Ishikawa (cell line): Measurements from ENCODE around the gene HEYL.

ENCODE experiments used
- EP300 ChIP-seq: IDR thresholded peaks from 2 replicates; pipeline ENCODE4 v1.6.1; 2012; ENCODE audit warnings: borderline replicate concordance
- FOXM1 ChIP-seq: IDR thresholded peaks from 2 replicates; pipeline ENCODE4 v1.6.1; 2012; ENCODE audit warnings: low read depth, borderline replicate concordance
- TAF1 ChIP-seq: IDR thresholded peaks from 2 replicates; pipeline ENCODE4 v1.6.1; 2012; ENCODE audit warnings: low read depth, mild to moderate bottlenecking
- TEAD4 ChIP-seq: IDR thresholded peaks from 2 replicates; pipeline ENCODE4 v1.6.1; 2012
- TF ChIP-seq, protein P1 (sequence below): IDR thresholded peaks from 2 replicates; pipeline ENCODE4 v1.6.1; 2012; ENCODE audit warnings: low read depth, mild to moderate bottlenecking
- TF ChIP-seq, protein P2 (sequence below): IDR thresholded peaks from 2 replicates; pipeline ENCODE4 v1.6.1; 2012

DNA sequence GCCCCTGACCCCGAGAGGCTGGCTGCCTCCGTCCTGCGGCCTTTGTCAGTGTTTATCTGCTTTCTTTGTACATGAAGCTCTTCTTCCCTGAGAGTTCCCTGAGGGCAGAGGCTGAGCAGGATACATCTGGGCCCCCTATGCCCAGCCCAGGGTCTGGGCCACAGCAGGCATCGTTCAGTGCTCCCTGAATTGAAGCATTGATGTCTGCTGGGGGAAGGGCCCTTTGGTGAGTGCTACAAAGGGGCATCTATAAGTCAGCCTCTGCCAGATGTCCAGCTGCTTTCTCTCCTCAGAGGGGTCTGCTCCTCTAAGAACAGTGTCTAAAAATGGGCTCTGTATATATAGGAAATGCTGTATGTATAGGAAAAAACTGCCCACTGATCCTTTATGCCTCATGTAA lies 2.1 kb downstream of the HEYL start:
- TF ChIP-seq, protein P1, sequence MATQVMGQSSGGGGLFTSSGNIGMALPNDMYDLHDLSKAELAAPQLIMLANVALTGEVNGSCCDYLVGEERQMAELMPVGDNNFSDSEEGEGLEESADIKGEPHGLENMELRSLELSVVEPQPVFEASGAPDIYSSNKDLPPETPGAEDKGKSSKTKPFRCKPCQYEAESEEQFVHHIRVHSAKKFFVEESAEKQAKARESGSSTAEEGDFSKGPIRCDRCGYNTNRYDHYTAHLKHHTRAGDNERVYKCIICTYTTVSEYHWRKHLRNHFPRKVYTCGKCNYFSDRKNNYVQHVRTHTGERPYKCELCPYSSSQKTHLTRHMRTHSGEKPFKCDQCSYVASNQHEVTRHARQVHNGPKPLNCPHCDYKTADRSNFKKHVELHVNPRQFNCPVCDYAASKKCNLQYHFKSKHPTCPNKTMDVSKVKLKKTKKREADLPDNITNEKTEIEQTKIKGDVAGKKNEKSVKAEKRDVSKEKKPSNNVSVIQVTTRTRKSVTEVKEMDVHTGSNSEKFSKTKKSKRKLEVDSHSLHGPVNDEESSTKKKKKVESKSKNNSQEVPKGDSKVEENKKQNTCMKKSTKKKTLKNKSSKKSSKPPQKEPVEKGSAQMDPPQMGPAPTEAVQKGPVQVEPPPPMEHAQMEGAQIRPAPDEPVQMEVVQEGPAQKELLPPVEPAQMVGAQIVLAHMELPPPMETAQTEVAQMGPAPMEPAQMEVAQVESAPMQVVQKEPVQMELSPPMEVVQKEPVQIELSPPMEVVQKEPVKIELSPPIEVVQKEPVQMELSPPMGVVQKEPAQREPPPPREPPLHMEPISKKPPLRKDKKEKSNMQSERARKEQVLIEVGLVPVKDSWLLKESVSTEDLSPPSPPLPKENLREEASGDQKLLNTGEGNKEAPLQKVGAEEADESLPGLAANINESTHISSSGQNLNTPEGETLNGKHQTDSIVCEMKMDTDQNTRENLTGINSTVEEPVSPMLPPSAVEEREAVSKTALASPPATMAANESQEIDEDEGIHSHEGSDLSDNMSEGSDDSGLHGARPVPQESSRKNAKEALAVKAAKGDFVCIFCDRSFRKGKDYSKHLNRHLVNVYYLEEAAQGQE, result no peak
- no peak for TF ChIP-seq TAF1
- TF ChIP-seq, protein P2, sequence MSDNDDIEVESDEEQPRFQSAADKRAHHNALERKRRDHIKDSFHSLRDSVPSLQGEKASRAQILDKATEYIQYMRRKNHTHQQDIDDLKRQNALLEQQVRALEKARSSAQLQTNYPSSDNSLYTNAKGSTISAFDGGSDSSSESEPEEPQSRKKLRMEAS, result no peak
- no peak for TF ChIP-seq EP300
- TF ChIP-seq FOXM1, result no peak
- no peak for TF ChIP-seq TEAD4
